K562 (cell line): Measurements from ENCODE around the gene GPR119. TPM values are rescaled to one million over a fixed set of nuclear protein-coding genes. Genes with fewer than 3 reads are reported as not detected.
A peak's percentile ranks its signal among the peaks of the same experiment; 100 is the strongest.

Experiments
- ATAC-seq: fragments of 200-7000 bp; cut with Tn5 transposase; 3 replicates; pipeline ENCODE4 v1.9.1; 2020; ENCODE audit warnings: moderate library complexity
- BruUV-seq: library from RNA; stranded (reverse); fragments of 400-500 nt; replicated peaks from 2 replicates; lab custom pipeline; 2021; lab: Mats Ljungman, UMichigan
- CTCF ChIA-PET: fragments of 300-600 bp; formaldehyde crosslinking; extraction: SDS; loops from one replicate; lab custom pipeline; 2021; ENCODE audit warnings: low intra/inter-chr PET ratio; lab: Yijun Ruan, JAX
- POLR2A ChIA-PET: fragments of 300-600, 350-650 bp; sonication (Branson Sonifier 250); formaldehyde crosslinking; extraction: SDS; loops from one replicate; lab custom pipeline; 2021; ENCODE audit warnings: antibody characterized with exemption, inconsistent platforms; lab: Yijun Ruan, JAX
- DNase-seq, 4 experiments: peaks; one replicate each; pipeline versions ENCODE4 v3.0.0 to v3.0.0-alpha.2; 2011 to 2018; ENCODE audit warnings: low spot score in 3 of 4, mixed read lengths in 3 of 4; ENCODE audit errors: extremely low read depth in 1 of 4
- FAIRE-seq: peaks from 2 replicates; lab custom pipeline; 2011; peaks lifted over from hg19 to GRCh38; lab: Jason Lieb, UNC
- H2AFZ ChIP-seq: 2 replicates; pipeline ENCODE4 v1.6.0; 2011; ENCODE audit warnings: low read depth, low read length, control low read depth, inconsistent platforms
- H3K27ac ChIP-seq: fragments of 200-600 bp; 3 replicates; pipeline ENCODE4 v1.8.0; 2011; ENCODE audit warnings: low read depth, mild to moderate bottlenecking, control low read depth, inconsistent platforms, low read length, moderate library complexity, mixed read lengths; ENCODE audit errors: extremely low read depth
- H3K27me3 ChIP-seq, 2 experiments: fragments of 300-600 bp in 1 of 2; 2 replicates in 1 of 2; 3 replicates in 1 of 2; pipeline versions ENCODE4 v1.6.0 to v1.8.0; 2011; ENCODE audit warnings: inconsistent platforms in 2 of 2, low read length in 2 of 2, mild to moderate bottlenecking in 1 of 2, mixed read lengths in 1 of 2, moderate library complexity in 1 of 2; ENCODE audit not compliant: control insufficient read depth in 2 of 2, insufficient read depth in 2 of 2
- H3K36me3 ChIP-seq: fragments of 300-600 bp; 3 replicates; pipeline ENCODE4 v1.8.0; 2011; ENCODE audit warnings: mild to moderate bottlenecking, low read length, inconsistent platforms; ENCODE audit not compliant: control insufficient read depth, insufficient read depth
- H3K4me1 ChIP-seq, 2 experiments: fragments of 200-600 bp in 1 of 2; replicated peaks in 1 of 2; 2 replicates in 1 of 2; 3 replicates in 1 of 2; pipeline versions ENCODE4 v1.5.1 to v1.8.0; 2011; ENCODE audit warnings: inconsistent platforms in 2 of 2, low read length in 2 of 2, mild to moderate bottlenecking in 1 of 2, mixed read lengths in 1 of 2, moderate library complexity in 1 of 2; ENCODE audit not compliant: control insufficient read depth in 2 of 2, insufficient read depth in 2 of 2
- H3K4me2 ChIP-seq: 2 replicates; pipeline ENCODE4 v1.6.1; 2011; ENCODE audit warnings: low read length, control low read depth, inconsistent platforms, mixed read lengths; ENCODE audit not compliant: insufficient read depth
- H3K4me3 ChIP-seq: fragments of 200-600 bp; sonication (generic), shearing (Covaris generic); 2 replicates; pipeline ENCODE4 v1.5.1; 2016; ENCODE audit warnings: control low read depth, inconsistent platforms
- H3K79me2 ChIP-seq: fragments of 200-600 bp; 3 replicates; pipeline ENCODE4 v1.8.0; 2011; ENCODE audit warnings: low read length, inconsistent platforms; ENCODE audit not compliant: control insufficient read depth, insufficient read depth
- H3K9ac ChIP-seq, 2 experiments: 2 replicates each; pipeline versions ENCODE4 v1.6.0 to v1.6.1; 2011; ENCODE audit warnings: low read depth in 2 of 2, low read length in 2 of 2, control low read depth in 1 of 2, inconsistent platforms in 1 of 2, mild to moderate bottlenecking in 1 of 2, mixed read lengths in 1 of 2; ENCODE audit not compliant: insufficient read depth in 1 of 2
- H3K9me1 ChIP-seq: one replicate; pipeline ENCODE4 v1.6.0; 2011; ENCODE audit warnings: inconsistent platforms, mild to moderate bottlenecking, low read length, moderate library complexity; ENCODE audit not compliant: control insufficient read depth, insufficient read depth
- H3K9me3 ChIP-seq: replicated peaks from 2 replicates; pipeline ENCODE4 v1.5.1; 2011; ENCODE audit warnings: low read depth, low read length, inconsistent platforms; ENCODE audit not compliant: control insufficient read depth, insufficient read depth
- H4K20me1 ChIP-seq: replicated peaks from 2 replicates; pipeline ENCODE4 v1.6.1; 2011; ENCODE audit warnings: low read length, inconsistent platforms, mixed read lengths; ENCODE audit not compliant: control insufficient read depth, insufficient read depth
- FOXK2 ChIP-seq, 2 experiments: fragments of 450-650 bp; IDR thresholded peaks in 1 of 2; conservative IDR thresholded peaks in 1 of 2; 2 replicates each; pipeline ENCODE4 v1.6.1; 2016; ENCODE audit warnings: low read depth in 2 of 2, mild to moderate bottlenecking in 1 of 2
- GATAD2A ChIP-seq: fragments of 450-650 bp; IDR thresholded peaks from 2 replicates; pipeline ENCODE4 v1.6.1; 2017
- MTF1 ChIP-seq: fragments of 250-450 bp; sonication (Bioruptor Pico); IDR thresholded peaks from 2 replicates; pipeline ENCODE4 v1.9.0; 2021; ENCODE audit warnings: moderate library complexity, mild to moderate bottlenecking, inconsistent platforms, borderline replicate concordance
- TCFL5 ChIP-seq: fragments of 250-450 bp; sonication (Bioruptor Pico); conservative IDR thresholded peaks from 2 replicates; pipeline ENCODE4 v1.6.1; 2021; ENCODE audit warnings: mild to moderate bottlenecking, moderate library complexity, matching md5 sums
- TSHZ1 ChIP-seq: fragments of 250-450 bp; sonication (Bioruptor Pico); IDR thresholded peaks from 2 replicates; pipeline ENCODE4 v1.4.0; 2020; ENCODE audit warnings: mild to moderate bottlenecking, moderate library complexity
- YY1 ChIP-seq, 3 experiments: IDR thresholded peaks; 2 replicates each; pipeline ENCODE4 v1.6.1; 2011; ENCODE audit warnings: low read length in 2 of 3, mild to moderate bottlenecking in 2 of 3, moderate library complexity in 2 of 3, borderline replicate concordance in 1 of 3, control low read depth in 1 of 3, low read depth in 1 of 3; ENCODE audit not compliant: insufficient read depth in 3 of 3, insufficient replicate concordance in 2 of 3, control insufficient read depth in 1 of 3, insufficient read length in 1 of 3; ENCODE audit errors: extremely low read depth in 1 of 3
- WGBS: fragments of 100-300 bp; shearing (Covaris generic); methylation state at CpG from one replicate; pipeline ENCODE4 v1.1.6; 2016; ENCODE audit warnings: low coverage, mixed read lengths; ENCODE audit not compliant: insufficient coverage; ENCODE audit errors: missing lambda C conversion rate; 5-methylcytosine and 5-hydroxymethylcytosine counted together
- in situ Hi-C: fragments of 300-500 bp; cut with MboI; formaldehyde crosslinking; loops from 4 replicates; pipeline ENCODE4 v1.15.0; 2018; ENCODE audit warnings: inconsistent platforms, mixed read lengths
- intact Hi-C: fragments of 100-400 bp; cut with micrococcal nuclease; formaldehyde crosslinking; loops from 2 replicates; pipeline ENCODE4 v1.14.2; 2022
- polyA plus RNA-seq, 8 experiments: library from polyadenylated mRNA; depleted of rRNA in 4 of 8; stranded (reverse) in 5 of 8; unstranded in 3 of 8; fragments of >200 nt; fragmentation: Nextera tagmentation in 2 of 8; fragmentation: Illumina TruSeq in 1 of 8; extraction: Ambion mirVana in 2 of 8; extraction: Trizol in 1 of 8; gene quantifications; 2 replicates each; pipeline versions ENCODE4 v1.2.1 to v1.2.3, GENCODE V29; 2011 to 2014; ENCODE audit warnings: inconsistent platforms in 1 of 8, missing spikeins in 1 of 8
- total RNA-seq, 7 experiments: library from RNA; depleted of rRNA in 6 of 7; stranded (reverse); fragments of >200 nt in 6 of 7; fragmentation: Illumina TruSeq in 2 of 7; extraction: Trizol in 2 of 7; gene quantifications; 2 replicates each; pipeline versions ENCODE4 v1.2.1 to v1.2.3, GENCODE V29; 2011 to 2021; ENCODE audit warnings: low replicate concordance in 1 of 7
- TF ChIP-seq, protein P1 (sequence below): fragments of 450-650 bp; IDR thresholded peaks from 2 replicates; pipeline ENCODE4 v1.6.1; 2017; ENCODE audit warnings: antibody characterized with exemption
- TF ChIP-seq, protein P2 (sequence below): fragments of 450-650 bp; IDR thresholded peaks from 2 replicates; pipeline ENCODE4 v1.6.1; 2018; ENCODE audit not compliant: partially characterized antibody
- TF ChIP-seq, protein P3 (sequence below): fragments of 200-800 bp; sonication (Bioruptor generic); IDR thresholded peaks from 2 replicates; pipeline ENCODE4 v1.6.1; 2017; ENCODE audit warnings: missing genetic modification characterization, missing compliant biosample characterization

The GPR119 gene
- total and polyA plus RNA-seq, 9 of the 15 experiments (the other 6 are each of a cell fraction or from before 2014, with no cell fraction given): not detected

GRCh38 chrX:130336531-130336930 is 48.9 kb downstream of the GPR119 start:
- Histone ChIP-seq H3K27ac (no peak overlapping the region), H3K4me2 (no peak overlapping the region), H3K4me3 (no peak overlapping the region), H4K20me1 (no peaks in the 10 kb centered on the region), H3K9ac (no peak overlapping the region), H3K4me1 (peaks cover 5 to 11% of the 10 kb centered on the region in 2 experiments; a peak in 3 of 5 replicates), H3K9me3 (no peaks in the 10 kb centered on the region), H3K9me1 (no peaks in the 10 kb centered on the region), H3K36me3 (no peaks in the 10 kb centered on the region), H3K27me3 (no peaks in the 10 kb centered on the region), H3K79me2 (no peaks in the 10 kb centered on the region), H2AFZ (peak overlapping the region; percentile 85)
- 43% methylated on average over 4 of the region's 4 CpGs for WGBS
- POLR2A ChIA-PET: interaction anchor here (0.6 kb wide), 1 partner anchor 61 kb away, joined by 3 read pairs; no protein-coding TSS in a partner anchor
- FAIRE-seq: no peak
- no TSS peak for BruUV-seq
- CTCF ChIA-PET: no interaction called here
- DNase-seq: no peak
- in situ Hi-C loops: no loop called here
- intact Hi-C loops: no loop called here
- no peak for ATAC-seq
- TF ChIP-seq, protein P1, sequence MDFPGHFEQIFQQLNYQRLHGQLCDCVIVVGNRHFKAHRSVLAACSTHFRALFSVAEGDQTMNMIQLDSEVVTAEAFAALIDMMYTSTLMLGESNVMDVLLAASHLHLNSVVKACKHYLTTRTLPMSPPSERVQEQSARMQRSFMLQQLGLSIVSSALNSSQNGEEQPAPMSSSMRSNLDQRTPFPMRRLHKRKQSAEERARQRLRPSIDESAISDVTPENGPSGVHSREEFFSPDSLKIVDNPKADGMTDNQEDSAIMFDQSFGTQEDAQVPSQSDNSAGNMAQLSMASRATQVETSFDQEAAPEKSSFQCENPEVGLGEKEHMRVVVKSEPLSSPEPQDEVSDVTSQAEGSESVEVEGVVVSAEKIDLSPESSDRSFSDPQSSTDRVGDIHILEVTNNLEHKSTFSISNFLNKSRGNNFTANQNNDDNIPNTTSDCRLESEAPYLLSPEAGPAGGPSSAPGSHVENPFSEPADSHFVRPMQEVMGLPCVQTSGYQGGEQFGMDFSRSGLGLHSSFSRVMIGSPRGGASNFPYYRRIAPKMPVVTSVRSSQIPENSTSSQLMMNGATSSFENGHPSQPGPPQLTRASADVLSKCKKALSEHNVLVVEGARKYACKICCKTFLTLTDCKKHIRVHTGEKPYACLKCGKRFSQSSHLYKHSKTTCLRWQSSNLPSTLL: no peak
- TF ChIP-seq YY1 (IDR thresholded peaks at IDR 0.05; ENCODE audit: borderline replicate concordance in 1 of 3, control insufficient read depth in 1 of 3, extremely low read depth in 1 of 3, insufficient read depth in 3 of 3, insufficient read length in 1 of 3, insufficient replicate concordance in 2 of 3, low read depth in 1 of 3, low read length in 2 of 3): peak in 1 of 3 experiments; percentile 36
- TF ChIP-seq GATAD2A: no peak
- no peak for TF ChIP-seq MTF1 (CRISPR knock-in tag)
- TF ChIP-seq, protein P2, sequence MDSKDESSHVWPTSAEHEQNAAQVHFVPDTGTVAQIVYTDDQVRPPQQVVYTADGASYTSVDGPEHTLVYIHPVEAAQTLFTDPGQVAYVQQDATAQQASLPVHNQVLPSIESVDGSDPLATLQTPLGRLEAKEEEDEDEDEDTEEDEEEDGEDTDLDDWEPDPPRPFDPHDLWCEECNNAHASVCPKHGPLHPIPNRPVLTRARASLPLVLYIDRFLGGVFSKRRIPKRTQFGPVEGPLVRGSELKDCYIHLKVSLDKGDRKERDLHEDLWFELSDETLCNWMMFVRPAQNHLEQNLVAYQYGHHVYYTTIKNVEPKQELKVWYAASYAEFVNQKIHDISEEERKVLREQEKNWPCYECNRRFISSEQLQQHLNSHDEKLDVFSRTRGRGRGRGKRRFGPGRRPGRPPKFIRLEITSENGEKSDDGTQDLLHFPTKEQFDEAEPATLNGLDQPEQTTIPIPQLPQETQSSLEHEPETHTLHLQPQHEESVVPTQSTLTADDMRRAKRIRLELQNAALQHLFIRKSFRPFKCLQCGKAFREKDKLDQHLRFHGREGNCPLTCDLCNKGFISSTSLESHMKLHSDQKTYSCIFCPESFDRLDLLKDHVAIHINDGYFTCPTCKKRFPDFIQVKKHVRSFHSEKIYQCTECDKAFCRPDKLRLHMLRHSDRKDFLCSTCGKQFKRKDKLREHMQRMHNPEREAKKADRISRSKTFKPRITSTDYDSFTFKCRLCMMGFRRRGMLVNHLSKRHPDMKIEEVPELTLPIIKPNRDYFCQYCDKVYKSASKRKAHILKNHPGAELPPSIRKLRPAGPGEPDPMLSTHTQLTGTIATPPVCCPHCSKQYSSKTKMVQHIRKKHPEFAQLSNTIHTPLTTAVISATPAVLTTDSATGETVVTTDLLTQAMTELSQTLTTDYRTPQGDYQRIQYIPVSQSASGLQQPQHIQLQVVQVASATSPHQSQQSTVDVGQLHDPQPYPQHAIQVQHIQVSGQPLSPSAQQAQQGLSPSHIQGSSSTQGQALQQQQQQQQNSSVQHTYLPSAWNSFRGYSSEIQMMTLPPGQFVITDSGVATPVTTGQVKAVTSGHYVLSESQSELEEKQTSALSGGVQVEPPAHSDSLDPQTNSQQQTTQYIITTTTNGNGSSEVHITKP: peak; percentile 65
- TF ChIP-seq, protein P3, sequence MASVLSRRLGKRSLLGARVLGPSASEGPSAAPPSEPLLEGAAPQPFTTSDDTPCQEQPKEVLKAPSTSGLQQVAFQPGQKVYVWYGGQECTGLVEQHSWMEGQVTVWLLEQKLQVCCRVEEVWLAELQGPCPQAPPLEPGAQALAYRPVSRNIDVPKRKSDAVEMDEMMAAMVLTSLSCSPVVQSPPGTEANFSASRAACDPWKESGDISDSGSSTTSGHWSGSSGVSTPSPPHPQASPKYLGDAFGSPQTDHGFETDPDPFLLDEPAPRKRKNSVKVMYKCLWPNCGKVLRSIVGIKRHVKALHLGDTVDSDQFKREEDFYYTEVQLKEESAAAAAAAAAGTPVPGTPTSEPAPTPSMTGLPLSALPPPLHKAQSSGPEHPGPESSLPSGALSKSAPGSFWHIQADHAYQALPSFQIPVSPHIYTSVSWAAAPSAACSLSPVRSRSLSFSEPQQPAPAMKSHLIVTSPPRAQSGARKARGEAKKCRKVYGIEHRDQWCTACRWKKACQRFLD (CRISPR knock-in tag): no peak
- no peak for TF ChIP-seq TSHZ1 (CRISPR knock-in tag)
- no peak for TF ChIP-seq TCFL5 (CRISPR knock-in tag)
- no peak for TF ChIP-seq FOXK2 (conservative IDR thresholded peaks at IDR 0.05 in 1 of 2, IDR thresholded peaks at IDR 0.05 in 1 of 2; ENCODE audit: low read depth in 2 of 2)
